Bronchial epithelial cell (primary cell): ENCODE data around the gene PBRM1. TPM values are rescaled to one million over a fixed set of nuclear protein-coding genes. Genes with fewer than 3 reads are reported as not detected.

Source experiments
- DNase-seq: peaks from one replicate; pipeline ENCODE4 v3.0.0-alpha.2; 2010; ENCODE audit warnings: low read depth
- FAIRE-seq: peaks from 2 replicates; lab custom pipeline; 2011; peaks lifted over from hg19 to GRCh38; lab: Jason Lieb, UNC
- H3K27me3 ChIP-seq: 2 replicates; pipeline ENCODE4 v1.5.1; 2011; ENCODE audit warnings: low read length; ENCODE audit not compliant: control insufficient read depth, insufficient read depth
- H3K36me3 ChIP-seq: 2 replicates; pipeline ENCODE4 v1.5.1; 2011; ENCODE audit warnings: low read length; ENCODE audit not compliant: control insufficient read depth, insufficient read depth
- H3K4me3 ChIP-seq: 2 replicates; pipeline ENCODE4 v1.5.1; 2011; ENCODE audit warnings: mild to moderate bottlenecking, low read depth, low read length, control low read depth
- total RNA-seq: library from RNA; depleted of rRNA; stranded (reverse); fragments of >200 nt; gene quantifications from 2 replicates; pipeline ENCODE4 v1.2.1, GENCODE V29; 2014
- TF ChIP-seq, protein P1 (sequence below): IDR thresholded peaks from 2 replicates; pipeline ENCODE4 v1.5.1; 2011; ENCODE audit warnings: mild to moderate bottlenecking, moderate library complexity, low read length, control low read depth, inconsistent platforms; ENCODE audit not compliant: insufficient read depth, severe bottlenecking

The PBRM1 gene
- total RNA-seq, 1 donor from 2014 or later: 95.6 TPM

DNA sequence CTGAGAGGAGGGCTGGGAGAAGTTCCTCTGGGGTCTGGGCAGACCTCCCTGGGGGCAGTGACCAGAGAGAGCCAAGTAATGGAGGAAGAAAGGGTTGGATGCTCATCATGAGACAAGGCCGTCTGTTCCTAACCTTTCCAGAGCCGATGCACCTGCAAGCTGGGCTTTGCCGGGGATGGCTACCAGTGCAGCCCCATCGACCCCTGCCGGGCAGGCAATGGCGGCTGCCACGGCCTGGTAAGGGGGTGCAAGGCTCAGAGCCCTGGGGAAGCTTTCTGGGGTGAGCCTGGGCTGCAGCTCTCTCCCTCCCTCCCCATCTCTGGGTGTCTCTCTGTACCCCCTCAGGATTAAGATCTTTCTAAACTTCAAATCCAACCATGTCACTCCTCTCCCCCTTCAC is 174.2 kb downstream of the PBRM1 start:
- FAIRE-seq: peak; percentile 23
- no peaks in the 10 kb centered on the region for H3K36me3 ChIP-seq
- H3K27me3 ChIP-seq: peaks cover 7% of the 10 kb centered on the region
- no peak overlapping the region for H3K4me3 ChIP-seq
- no peak for DNase-seq
- TF ChIP-seq, protein P1, sequence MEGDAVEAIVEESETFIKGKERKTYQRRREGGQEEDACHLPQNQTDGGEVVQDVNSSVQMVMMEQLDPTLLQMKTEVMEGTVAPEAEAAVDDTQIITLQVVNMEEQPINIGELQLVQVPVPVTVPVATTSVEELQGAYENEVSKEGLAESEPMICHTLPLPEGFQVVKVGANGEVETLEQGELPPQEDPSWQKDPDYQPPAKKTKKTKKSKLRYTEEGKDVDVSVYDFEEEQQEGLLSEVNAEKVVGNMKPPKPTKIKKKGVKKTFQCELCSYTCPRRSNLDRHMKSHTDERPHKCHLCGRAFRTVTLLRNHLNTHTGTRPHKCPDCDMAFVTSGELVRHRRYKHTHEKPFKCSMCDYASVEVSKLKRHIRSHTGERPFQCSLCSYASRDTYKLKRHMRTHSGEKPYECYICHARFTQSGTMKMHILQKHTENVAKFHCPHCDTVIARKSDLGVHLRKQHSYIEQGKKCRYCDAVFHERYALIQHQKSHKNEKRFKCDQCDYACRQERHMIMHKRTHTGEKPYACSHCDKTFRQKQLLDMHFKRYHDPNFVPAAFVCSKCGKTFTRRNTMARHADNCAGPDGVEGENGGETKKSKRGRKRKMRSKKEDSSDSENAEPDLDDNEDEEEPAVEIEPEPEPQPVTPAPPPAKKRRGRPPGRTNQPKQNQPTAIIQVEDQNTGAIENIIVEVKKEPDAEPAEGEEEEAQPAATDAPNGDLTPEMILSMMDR: no peak

DNA sequence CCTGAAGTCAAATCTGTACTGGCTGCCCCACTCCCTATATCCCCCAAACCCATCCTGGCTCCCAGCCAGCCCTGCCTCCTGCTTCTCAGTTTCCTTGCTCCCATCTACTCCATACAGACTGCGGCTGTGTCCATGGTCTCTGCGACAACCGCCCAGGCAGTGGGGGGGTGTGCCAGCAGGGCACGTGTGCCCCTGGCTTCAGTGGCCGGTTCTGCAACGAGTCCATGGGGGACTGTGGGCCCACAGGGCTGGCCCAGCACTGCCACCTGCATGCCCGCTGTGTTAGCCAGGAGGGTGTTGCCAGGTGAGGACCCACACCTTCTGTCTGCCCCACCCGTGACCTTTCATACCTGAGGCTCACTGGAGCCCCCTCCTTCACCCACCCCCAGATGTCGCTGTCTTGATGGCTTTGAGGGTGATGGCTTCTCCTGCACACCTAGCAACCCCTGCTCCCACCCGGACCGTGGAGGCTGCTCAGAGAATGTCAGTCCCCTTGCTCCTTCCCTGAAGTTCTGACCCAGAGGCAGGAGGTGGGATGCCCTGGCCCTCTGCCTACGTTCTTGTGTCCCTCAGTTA is 175.9 kb downstream of the PBRM1 start:
- TF ChIP-seq, protein P1: no peak
- FAIRE-seq: no peak
- no peak for DNase-seq
- no peak overlapping the region for H3K4me3 ChIP-seq
- H3K36me3 ChIP-seq: no peaks in the 10 kb centered on the region
- H3K27me3 ChIP-seq: peaks cover 8% of the 10 kb centered on the region

DNA sequence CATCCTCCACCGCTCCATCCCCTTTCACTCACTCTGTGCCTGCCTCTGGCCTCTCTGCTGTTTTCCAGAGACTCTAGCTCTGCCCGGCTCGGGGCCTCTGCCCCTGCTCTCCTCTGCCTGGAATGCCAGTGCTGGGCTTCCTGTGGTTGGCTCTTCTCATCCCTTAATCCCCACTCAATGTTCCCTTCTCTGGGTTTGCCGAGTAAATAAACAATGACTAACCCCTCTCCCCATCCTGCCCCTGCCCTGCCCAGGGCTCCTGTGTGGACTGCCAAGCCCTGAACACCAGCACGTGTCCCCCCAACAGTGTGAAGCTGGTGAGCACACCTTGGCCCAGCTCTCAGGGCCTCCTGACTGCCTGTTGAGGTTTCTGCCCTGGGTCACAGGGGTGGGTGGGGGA is 178.4 kb downstream of the PBRM1 start:
- no peak for FAIRE-seq
- TF ChIP-seq, protein P1: no peak

DNA sequence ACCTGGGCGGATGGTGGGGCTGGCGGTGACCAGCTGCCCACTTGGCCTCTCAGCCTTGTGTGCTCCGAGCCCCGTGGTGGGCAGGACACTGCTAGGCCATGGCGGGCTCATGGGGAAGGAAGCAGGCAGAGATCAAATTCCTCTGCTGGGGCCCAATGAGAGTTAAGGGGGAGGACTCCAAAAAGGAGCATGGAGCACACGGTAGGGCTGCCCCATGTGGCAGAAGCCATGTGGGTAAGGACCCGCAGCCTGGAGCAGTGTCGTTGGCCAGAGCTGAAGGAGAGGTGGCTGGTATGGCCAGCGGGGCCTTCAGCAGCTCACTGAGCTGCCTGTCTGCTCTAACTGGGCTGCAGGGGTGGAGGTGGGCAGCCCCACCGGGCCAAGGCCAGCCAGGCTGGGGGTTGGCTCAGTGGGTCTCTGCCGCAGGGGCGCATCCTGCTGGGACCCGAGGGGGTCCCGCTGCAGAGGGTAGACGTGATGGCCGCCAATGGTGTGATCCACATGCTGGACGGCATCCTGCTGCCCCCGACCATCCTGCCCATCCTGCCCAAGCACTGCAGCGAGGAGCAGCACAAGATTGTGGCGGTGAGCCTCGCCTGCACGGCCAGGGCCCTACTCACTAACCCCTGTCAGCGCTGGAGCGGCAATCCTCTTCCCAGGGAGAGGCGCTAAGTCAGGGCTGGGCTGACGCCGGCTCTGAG is 179.3 kb downstream of the PBRM1 start:
- DNase-seq: no peak
- FAIRE-seq: no peak
- peaks cover 11% of the 10 kb centered on the region for H3K27me3 ChIP-seq
- TF ChIP-seq, protein P1: no peak
- H3K36me3 ChIP-seq: no peaks in the 10 kb centered on the region
- H3K4me3 ChIP-seq: no peak overlapping the region

More for the DNA sequence above, 178.4 kb downstream of the PBRM1 start:
- Histone ChIP-seq H3K27me3 (peaks cover 10% of the 10 kb centered on the region), H3K4me3 (no peak overlapping the region), H3K36me3 (no peaks in the 10 kb centered on the region)
- peak; percentile 84 for DNase-seq

DNA sequence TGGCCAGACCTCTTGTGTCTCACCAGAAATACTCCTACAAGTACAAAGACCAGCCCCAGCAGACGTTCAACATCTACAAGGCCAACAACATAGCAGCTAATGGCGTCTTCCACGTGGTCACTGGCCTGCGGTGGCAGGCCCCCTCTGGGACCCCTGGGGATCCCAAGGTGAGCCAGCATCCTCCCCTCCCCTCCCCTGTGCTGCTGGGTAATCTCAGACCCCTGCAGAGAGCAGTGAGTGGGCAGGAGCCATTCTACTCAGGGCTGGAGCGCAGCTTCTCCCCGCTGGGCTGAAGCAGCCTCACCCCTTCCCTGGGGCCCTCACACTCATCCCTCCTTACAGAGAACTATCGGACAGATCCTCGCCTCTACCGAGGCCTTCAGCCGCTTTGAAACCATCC is 180.7 kb downstream of the PBRM1 start:
- peaks cover 7% of the 10 kb centered on the region for H3K27me3 ChIP-seq
- TF ChIP-seq, protein P1: no peak
- H3K36me3 ChIP-seq: no peaks in the 10 kb centered on the region
- DNase-seq: no peak
- no peak overlapping the region for H3K4me3 ChIP-seq
- FAIRE-seq: no peak
